GM10248 (cell line): ENCODE data around the gene NSUN5.
A peak's percentile ranks its signal among the peaks of the same experiment; 100 is the strongest.

Experiments used
- CTCF ChIA-PET: fragments of 300-600 bp; sonication (Branson Sonifier 250); formaldehyde crosslinking; extraction: SDS; loops from one replicate; lab custom pipeline; 2021; ENCODE audit warnings: antibody characterized with exemption; lab: Yijun Ruan, JAX
- POLR2A ChIA-PET: fragments of 350-650 bp; sonication (Branson Sonifier 250); formaldehyde crosslinking; extraction: SDS; loops from one replicate; lab custom pipeline; 2020; ENCODE audit warnings: antibody characterized with exemption; lab: Yijun Ruan, JAX
- DNase-seq: peaks from one replicate; pipeline ENCODE4 v3.0.0; 2012; ENCODE audit errors: extremely low spot score
- CTCF ChIP-seq: IDR thresholded peaks from 2 replicates; pipeline ENCODE4 v1.5.1; 2012; ENCODE audit warnings: mild to moderate bottlenecking, low read depth; ENCODE audit errors: extremely low read depth, missing control alignments, control extremely low read depth

The NSUN5 gene

GRCh38 chr7:73308665-73309214 lies at the start of gene NSUN5:
NSUN5 (minus strand) TSS chr7:73308826; CDS start chr7:73308790, 36 bp downstream.
- CTCF ChIA-PET: no interaction called here
- TF ChIP-seq CTCF: no peak
- DNase-seq: peak; percentile 94
- POLR2A ChIA-PET: interaction anchor here (0.7 kb wide), 1 partner anchor 96 kb away, joined by 3 read pairs; no protein-coding TSS in a partner anchor

- ChIA-PET POLR2A (no interaction called here), CTCF (no interaction called here)
- no peak for TF ChIP-seq CTCF
- DNase-seq: no peak
Measured at GRCh38 chr7:73356159-73356558, 47.5 kb upstream of the NSUN5 start.

- CTCF ChIA-PET: no interaction called here
- no peak for TF ChIP-seq CTCF
- POLR2A ChIA-PET: no interaction called here
- no peak for DNase-seq
Measured at GRCh38 chr7:73354821-73355220, 46.2 kb upstream of the NSUN5 start.

GRCh38 chr7:73354196-73354595 lies 45.6 kb upstream of the NSUN5 start:
- DNase-seq: no peak
- CTCF ChIA-PET: no interaction called here
- POLR2A ChIA-PET: no interaction called here
- TF ChIP-seq CTCF: no peak

GRCh38 chr7:73353243-73353642 lies 44.6 kb upstream of the NSUN5 start:
- POLR2A ChIA-PET: no interaction called here
- no peak for TF ChIP-seq CTCF
- no peak for DNase-seq
- CTCF ChIA-PET: interaction anchor here (1.0 to 1.2 kb wide), 4 partner anchors 11 to 99 kb away, joined by 3 read pairs; no protein-coding TSS in a partner anchor

- no peak for DNase-seq
- CTCF ChIA-PET: interaction anchor here (1.0 to 1.2 kb wide), 5 partner anchors 10 to 100 kb away, joined by 3 read pairs; no protein-coding TSS in a partner anchor
- POLR2A ChIA-PET: no interaction called here
- TF ChIP-seq CTCF: no peak
Measured at GRCh38 chr7:73352784-73353183, 44.2 kb upstream of the NSUN5 start.
